Keratinocyte (primary cell): ENCODE measurements around the gene IFIT3. TPM values are rescaled to one million over a fixed set of nuclear protein-coding genes. Genes with fewer than 3 reads are reported as not detected.

ENCODE experiments used
- DNase-seq: peaks from one replicate; pipeline ENCODE4 v3.0.0-alpha.2; 2011; ENCODE audit warnings: low read depth, missing footprints, low spot score
- FAIRE-seq: peaks from 2 replicates; lab custom pipeline; 2011; peaks lifted over from hg19 to GRCh38; lab: Jason Lieb, UNC
- H2AFZ ChIP-seq: 2 replicates; pipeline ENCODE4 v1.6.0; 2012; ENCODE audit warnings: low read length, control low read depth, inconsistent platforms; ENCODE audit not compliant: control insufficient read depth
- H3K27ac ChIP-seq: 2 replicates; pipeline ENCODE4 v1.5.1; 2011; ENCODE audit warnings: low read length; ENCODE audit not compliant: control insufficient read depth, insufficient read depth
- H3K27me3 ChIP-seq: 3 replicates; pipeline ENCODE4 v1.6.0; 2011; ENCODE audit warnings: low read length; ENCODE audit not compliant: control insufficient read depth, insufficient read depth; ENCODE audit errors: extremely low read depth
- H3K36me3 ChIP-seq, 2 experiments: 2 replicates in 1 of 2; 3 replicates in 1 of 2; pipeline ENCODE4 v1.5.1; 2011; ENCODE audit warnings: low read length in 2 of 2, mild to moderate bottlenecking in 1 of 2; ENCODE audit not compliant: control insufficient read depth in 2 of 2, insufficient read depth in 2 of 2; ENCODE audit errors: extremely low read depth in 1 of 2
- H3K4me1 ChIP-seq: 3 replicates; pipeline ENCODE4 v1.5.1; 2011; ENCODE audit warnings: low read length; ENCODE audit not compliant: control insufficient read depth, insufficient read depth; ENCODE audit errors: extremely low read depth
- H3K4me2 ChIP-seq: 3 replicates; pipeline ENCODE4 v1.6.0; 2011; ENCODE audit warnings: low read depth, low read length; ENCODE audit not compliant: control insufficient read depth, insufficient read depth; ENCODE audit errors: extremely low read depth
- H3K4me3 ChIP-seq, 3 experiments: fragments of 200-600 bp in 1 of 3; sonication (generic) in 1 of 3; 2 replicates in 2 of 3; 3 replicates in 1 of 3; pipeline ENCODE4 v1.5.1; 2011 to 2016; ENCODE audit warnings: low read length in 3 of 3, mild to moderate bottlenecking in 3 of 3, control low read depth in 2 of 3, inconsistent platforms in 1 of 3, low read depth in 1 of 3, mixed read lengths in 1 of 3, mixed run types in 1 of 3, moderate library complexity in 1 of 3; ENCODE audit not compliant: control insufficient read depth in 2 of 3, insufficient read depth in 2 of 3; ENCODE audit errors: extremely low read depth in 1 of 3
- H3K79me2 ChIP-seq: 2 replicates; pipeline ENCODE4 v1.6.0; 2012; ENCODE audit warnings: low read length; ENCODE audit not compliant: control insufficient read depth, insufficient read depth
- H3K9ac ChIP-seq: 3 replicates; pipeline ENCODE4 v1.6.0; 2011; ENCODE audit warnings: low read length; ENCODE audit not compliant: control insufficient read depth, insufficient read depth; ENCODE audit errors: extremely low read depth
- H3K9me1 ChIP-seq: 3 replicates; pipeline ENCODE4 v1.6.0; 2011; ENCODE audit warnings: low read length; ENCODE audit not compliant: control insufficient read depth, insufficient read depth; ENCODE audit errors: extremely low read depth
- H3K9me3 ChIP-seq: 2 replicates; pipeline ENCODE4 v1.5.1; 2012; ENCODE audit warnings: low read depth, low read length; ENCODE audit not compliant: control insufficient read depth
- H4K20me1 ChIP-seq: 3 replicates; pipeline ENCODE4 v1.6.0; 2011; ENCODE audit warnings: low read length; ENCODE audit not compliant: control insufficient read depth, insufficient read depth; ENCODE audit errors: extremely low read depth
- EZH2 ChIP-seq: IDR thresholded peaks from one replicate; pipeline ENCODE4 v1.6.1; 2012; ENCODE audit warnings: inconsistent platforms, mild to moderate bottlenecking, low read length, moderate library complexity
- dilution Hi-C: fragments of 300-500 bp; cut with MboI; formaldehyde crosslinking; loops from one replicate; pipeline ENCODE4 v1.7.0; 2020; ENCODE audit warnings: low sequenced_read_pairs; ENCODE audit not compliant: extremely low pct_ligation_motif_present
- polyA plus RNA-seq, 5 experiments: library from polyadenylated mRNA; depleted of rRNA in 3 of 5; stranded (reverse) in 3 of 5; stranded (forward) in 1 of 5; unstranded in 1 of 5; fragments of >200 nt; gene quantifications; 1 replicate in 1 of 5; 2 replicates in 3 of 5; 3 replicates in 1 of 5; pipeline versions ENCODE4 v1.2.1 to v1.2.3, GENCODE V29; 2011 to 2012; ENCODE audit warnings: missing spikeins in 2 of 5, low read depth in 1 of 5, low replicate concordance in 1 of 5
- TF ChIP-seq, protein P1 (sequence below), 3 experiments: IDR thresholded peaks in 1 of 3; conservative IDR thresholded peaks in 1 of 3; optimal IDR thresholded peaks in 1 of 3; 2 replicates in 2 of 3; 3 replicates in 1 of 3; pipeline versions ENCODE3 to v1.5.1; 2011; ENCODE audit warnings: low read length in 3 of 3, mild to moderate bottlenecking in 3 of 3, moderate library complexity in 2 of 3, control low read depth in 1 of 3, inconsistent platforms in 1 of 3; ENCODE audit not compliant: insufficient read depth in 2 of 3; ENCODE audit errors: extremely low read depth in 1 of 3

IFIT3 gene
- polyA plus RNA-seq, 1 donor (not counting 4 experiments of a cell fraction or from before 2014, with no cell fraction given): 42.6 TPM

- Histone ChIP-seq H3K36me3 (peaks cover 0 to 3% of the 10 kb centered on the region in 2 experiments), H3K9me3 (no peaks in the 10 kb centered on the region), H3K4me1 (peaks cover 18% of the 10 kb centered on the region), H3K79me2 (no peaks in the 10 kb centered on the region), H3K9me1 (no peaks in the 10 kb centered on the region), H3K4me3 (peak overlapping the region in 1 of 3 experiments; percentile 72), H2AFZ (peak overlapping the region; percentile 94), H4K20me1 (no peaks in the 10 kb centered on the region), H3K27ac (peak overlapping the region; percentile 72), H3K27me3 (no peaks in the 10 kb centered on the region), H3K4me2 (peak overlapping the region; percentile 89), H3K9ac (peak overlapping the region; percentile 69)
- dilution Hi-C loops: no loop called here
- TF ChIP-seq EZH2: no peak
- TF ChIP-seq, protein P1, sequence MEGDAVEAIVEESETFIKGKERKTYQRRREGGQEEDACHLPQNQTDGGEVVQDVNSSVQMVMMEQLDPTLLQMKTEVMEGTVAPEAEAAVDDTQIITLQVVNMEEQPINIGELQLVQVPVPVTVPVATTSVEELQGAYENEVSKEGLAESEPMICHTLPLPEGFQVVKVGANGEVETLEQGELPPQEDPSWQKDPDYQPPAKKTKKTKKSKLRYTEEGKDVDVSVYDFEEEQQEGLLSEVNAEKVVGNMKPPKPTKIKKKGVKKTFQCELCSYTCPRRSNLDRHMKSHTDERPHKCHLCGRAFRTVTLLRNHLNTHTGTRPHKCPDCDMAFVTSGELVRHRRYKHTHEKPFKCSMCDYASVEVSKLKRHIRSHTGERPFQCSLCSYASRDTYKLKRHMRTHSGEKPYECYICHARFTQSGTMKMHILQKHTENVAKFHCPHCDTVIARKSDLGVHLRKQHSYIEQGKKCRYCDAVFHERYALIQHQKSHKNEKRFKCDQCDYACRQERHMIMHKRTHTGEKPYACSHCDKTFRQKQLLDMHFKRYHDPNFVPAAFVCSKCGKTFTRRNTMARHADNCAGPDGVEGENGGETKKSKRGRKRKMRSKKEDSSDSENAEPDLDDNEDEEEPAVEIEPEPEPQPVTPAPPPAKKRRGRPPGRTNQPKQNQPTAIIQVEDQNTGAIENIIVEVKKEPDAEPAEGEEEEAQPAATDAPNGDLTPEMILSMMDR (optimal IDR thresholded peaks at IDR 0.05 in 1 of 3, IDR thresholded peaks at IDR 0.05 in 1 of 3, conservative IDR thresholded peaks at IDR 0.05 in 1 of 3; ENCODE audit: extremely low read depth in 1 of 3, insufficient read depth in 2 of 3, low read length in 3 of 3): no peak
- no peak for DNase-seq
- FAIRE-seq: peak; percentile 20
Observed at GRCh38 chr10:89302625-89303024, 25.2 kb upstream of the IFIT3 start.

DNA sequence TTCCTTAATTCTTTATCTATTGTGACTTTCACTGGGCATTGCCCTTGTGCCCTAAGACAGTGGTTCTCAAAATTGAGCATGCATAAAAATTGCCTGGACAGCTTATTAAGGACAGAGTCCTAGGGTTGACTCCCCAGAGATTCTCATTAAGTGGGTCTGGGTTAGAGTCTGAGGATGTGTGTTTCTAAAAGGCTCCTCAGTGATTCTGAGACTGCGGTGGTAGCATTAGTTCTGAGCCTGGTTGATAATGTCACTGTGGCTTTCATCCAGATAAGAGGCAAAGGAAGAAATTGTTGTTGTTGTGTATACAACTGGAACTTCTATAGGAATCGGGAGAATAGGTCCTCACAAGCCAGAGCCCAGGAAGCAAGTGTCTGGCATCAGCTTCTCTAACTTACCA lies 24.6 kb upstream of the IFIT3 start:
- Histone ChIP-seq H3K9me3 (no peaks in the 10 kb centered on the region), H3K9ac (no peak overlapping the region), H3K4me2 (no peak overlapping the region), H3K9me1 (no peaks in the 10 kb centered on the region), H3K4me3 (peak overlapping the region in 1 of 3 experiments; percentile 26), H3K27me3 (no peaks in the 10 kb centered on the region), H3K27ac (no peak overlapping the region), H2AFZ (peak overlapping the region; percentile 42), H3K79me2 (no peaks in the 10 kb centered on the region), H3K36me3 (peaks cover 0 to 3% of the 10 kb centered on the region in 2 experiments), H4K20me1 (no peaks in the 10 kb centered on the region), H3K4me1 (peaks cover 18% of the 10 kb centered on the region)
- dilution Hi-C loops: no loop called here
- TF ChIP-seq, protein P1 (optimal IDR thresholded peaks at IDR 0.05 in 1 of 3, IDR thresholded peaks at IDR 0.05 in 1 of 3, conservative IDR thresholded peaks at IDR 0.05 in 1 of 3; ENCODE audit: extremely low read depth in 1 of 3, insufficient read depth in 2 of 3, low read length in 3 of 3): no peak
- no peak for TF ChIP-seq EZH2
- FAIRE-seq (peak; percentile 51), DNase-seq (no peak)
